Endothelial cell of umbilical vein (primary cell): ENCODE results near the gene KAZN. TPM values are rescaled to one million over a fixed set of nuclear protein-coding genes. Genes with fewer than 3 reads are reported as not detected.

Experiments
- BruUV-seq: library from RNA; stranded (reverse); fragments of 400-500 nt; replicated peaks from 2 replicates; lab custom pipeline; 2021; lab: Mats Ljungman, UMichigan
- CTCF ChIA-PET: fragments of 300-600, 350-600 bp; sonication (Branson Sonifier 250); formaldehyde crosslinking; loops from one replicate; lab custom pipeline; 2021; ENCODE audit warnings: antibody characterized with exemption, inconsistent platforms; lab: Charles Lee
- POLR2A ChIA-PET: fragments of 300-600, 350-600 bp; sonication (Branson Sonifier 250); formaldehyde crosslinking; loops from one replicate; lab custom pipeline; 2021; ENCODE audit warnings: antibody characterized with exemption, inconsistent platforms; lab: Charles Lee
- DNase-seq: peaks from one replicate; pipeline ENCODE4 v3.0.0-alpha.2; 2011; ENCODE audit warnings: low read depth, low spot score
- FAIRE-seq: peaks from 2 replicates; lab custom pipeline; 2011; peaks lifted over from hg19 to GRCh38; lab: Jason Lieb, UNC
- H2AFZ ChIP-seq: 2 replicates; pipeline ENCODE4 v1.6.0; 2012; ENCODE audit warnings: low read depth, low read length, control low read depth, inconsistent platforms
- H3K27ac ChIP-seq: 2 replicates; pipeline ENCODE4 v1.5.1; 2011; ENCODE audit warnings: low read depth, mild to moderate bottlenecking, control low read depth, low read length, moderate library complexity; ENCODE audit not compliant: insufficient read depth
- H3K27me3 ChIP-seq, 2 experiments: 2 replicates each; pipeline versions ENCODE4 v1.6.0 to v1.6.1; 2011; ENCODE audit warnings: low read length in 2 of 2, mixed read lengths in 1 of 2; ENCODE audit not compliant: control insufficient read depth in 2 of 2, insufficient read depth in 2 of 2
- H3K36me3 ChIP-seq, 2 experiments: 2 replicates in 1 of 2; 3 replicates in 1 of 2; pipeline ENCODE4 v1.5.1; 2011; ENCODE audit warnings: low read length in 2 of 2, mild to moderate bottlenecking in 1 of 2, moderate library complexity in 1 of 2; ENCODE audit not compliant: control insufficient read depth in 2 of 2, insufficient read depth in 2 of 2; ENCODE audit errors: extremely low read depth in 1 of 2
- H3K4me1 ChIP-seq: 3 replicates; pipeline ENCODE4 v1.5.1; 2011; ENCODE audit warnings: mild to moderate bottlenecking, low read length; ENCODE audit not compliant: control insufficient read depth, insufficient read depth; ENCODE audit errors: extremely low read depth
- H3K4me2 ChIP-seq: 2 replicates; pipeline ENCODE4 v1.6.1; 2011; ENCODE audit warnings: low read length, control low read depth, mixed read lengths; ENCODE audit not compliant: insufficient read depth
- H3K4me3 ChIP-seq, 3 experiments: fragments of 200-600 bp in 1 of 3; sonication (generic), shearing (Covaris generic) in 1 of 3; replicated peaks in 1 of 3; 2 replicates each; pipeline ENCODE4 v1.5.1; 2011 to 2016; ENCODE audit warnings: control low read depth in 3 of 3, low read length in 3 of 3, mild to moderate bottlenecking in 2 of 3, inconsistent platforms in 1 of 3, low read depth in 1 of 3, moderate library complexity in 1 of 3; ENCODE audit not compliant: insufficient read depth in 1 of 3
- H3K79me2 ChIP-seq: 2 replicates; pipeline ENCODE4 v1.6.0; 2012; ENCODE audit warnings: low read length, inconsistent platforms; ENCODE audit not compliant: control insufficient read depth, insufficient read depth
- H3K9ac ChIP-seq: replicated peaks from 2 replicates; pipeline ENCODE3; 2011; ENCODE audit warnings: low read length, control low read depth; ENCODE audit not compliant: insufficient read depth; ENCODE audit errors: extremely low read depth
- H3K9me1 ChIP-seq: replicated peaks from 3 replicates; pipeline ENCODE4 v1.6.0; 2011; ENCODE audit warnings: mild to moderate bottlenecking, low read length; ENCODE audit not compliant: control insufficient read depth, insufficient read depth; ENCODE audit errors: extremely low read depth
- H3K9me3 ChIP-seq: replicated peaks from 2 replicates; pipeline ENCODE4 v1.5.1; 2012; ENCODE audit warnings: low read length, inconsistent platforms; ENCODE audit not compliant: control insufficient read depth, insufficient read depth
- H4K20me1 ChIP-seq: replicated peaks from 2 replicates; pipeline ENCODE3; 2011; ENCODE audit warnings: mild to moderate bottlenecking, low read length; ENCODE audit not compliant: control insufficient read depth, insufficient read depth; ENCODE audit errors: extremely low read depth
- EZH2 ChIP-seq: IDR thresholded peaks from 2 replicates; pipeline ENCODE4 v1.6.1; 2012; ENCODE audit warnings: borderline replicate concordance, low read depth, mild to moderate bottlenecking, moderate library complexity, low read length, inconsistent platforms; ENCODE audit not compliant: severe bottlenecking
- FOS ChIP-seq: IDR thresholded peaks from 2 replicates; pipeline ENCODE4 v1.6.1; 2011; ENCODE audit warnings: mild to moderate bottlenecking, low read length, moderate library complexity, borderline replicate concordance; ENCODE audit not compliant: insufficient read depth
- GATA2 ChIP-seq: IDR thresholded peaks from 2 replicates; pipeline ENCODE4 v1.7.0; 2011; ENCODE audit warnings: low read depth, mild to moderate bottlenecking, moderate library complexity, mixed read lengths, low read length; ENCODE audit not compliant: insufficient read length, insufficient read depth
- JUN ChIP-seq: IDR thresholded peaks from 2 replicates; pipeline ENCODE4 v1.6.1; 2011; ENCODE audit warnings: borderline replicate concordance, low read depth; ENCODE audit not compliant: insufficient read length, insufficient read depth
- MYC ChIP-seq: IDR thresholded peaks from one replicate; pipeline ENCODE4 v1.6.1; 2011; ENCODE audit warnings: mild to moderate bottlenecking, low read depth, low read length
- POLR2A ChIP-seq: IDR thresholded peaks from 2 replicates; pipeline ENCODE4 v1.6.1; 2012; ENCODE audit warnings: low read depth, mild to moderate bottlenecking, control low read depth, low read length
- POLR2AphosphoS5 ChIP-seq: IDR thresholded peaks from 2 replicates; pipeline ENCODE4 v1.6.1; 2012; ENCODE audit warnings: low read depth, mild to moderate bottlenecking, control low read depth, low read length, moderate library complexity; ENCODE audit not compliant: insufficient read depth
- dilution Hi-C: fragments of 300-500 bp; cut with MboI; formaldehyde crosslinking; loops from one replicate; pipeline ENCODE4 v1.15.0; 2019; ENCODE audit warnings: low sequenced_read_pairs; ENCODE audit not compliant: extremely low pct_ligation_motif_present
- intact Hi-C: fragments of 100-400 bp; cut with micrococcal nuclease; formaldehyde crosslinking; loops from one replicate; pipeline ENCODE4 v1.10.0; 2022
- polyA plus RNA-seq, 4 experiments: library from polyadenylated mRNA; depleted of rRNA in 3 of 4; stranded (reverse) in 3 of 4; unstranded in 1 of 4; fragments of >200 nt; gene quantifications; 2 replicates each; pipeline versions ENCODE4 v1.2.1 to v1.2.3, GENCODE V29; 2011 to 2012; ENCODE audit warnings: missing spikeins in 1 of 4
- total RNA-seq: library from RNA; stranded (reverse); gene quantifications from 2 replicates; pipeline ENCODE4 v1.2.3, GENCODE V29; 2021
- TF ChIP-seq, protein P1 (sequence below), 2 donors: IDR thresholded peaks; 1 replicate in 1 of 2; 2 replicates in 1 of 2; pipeline ENCODE4 v1.5.1; 2011; ENCODE audit warnings: low read length in 2 of 2, mild to moderate bottlenecking in 2 of 2, moderate library complexity in 2 of 2, control low read depth in 1 of 2, inconsistent platforms in 1 of 2, low read depth in 1 of 2; ENCODE audit not compliant: insufficient read depth in 1 of 2; ENCODE audit errors: extremely low read depth in 1 of 2
- TF ChIP-seq, protein P2 (sequence below): IDR thresholded peaks from 2 replicates; pipeline ENCODE4 v1.6.1; 2011; ENCODE audit not compliant: insufficient read depth, insufficient read length

Gene KAZN
- total and polyA plus RNA-seq, 2 donors (not counting 3 experiments of a cell fraction or from before 2014, with no cell fraction given), result 1.6 to 5.8 TPM

- H3K27me3 ChIP-seq, result no peaks in the 10 kb centered on the region
- no peaks in the 10 kb centered on the region for H3K9me1 ChIP-seq
- no peaks in the 10 kb centered on the region for H3K9me3 ChIP-seq
- POLR2A ChIA-PET, result no interaction called here
- H3K4me3 ChIP-seq, result no peak overlapping the region
- no peak overlapping the region for H3K27ac ChIP-seq
- CTCF ChIA-PET, result interaction anchor here (0.6 to 1.8 kb wide), 22 partner anchors 8 to 1384 kb away, joined by 3 to 21 read pairs (median 4); no protein-coding TSS in a partner anchor
- FAIRE-seq, result peak; percentile 86
- intact Hi-C loops (loop anchor here (1.0 to 5.0 kb wide), 4 partner anchors 54 to 1234 kb away; no protein-coding TSS in a partner anchor), dilution Hi-C loops (no loop called here)
- TF ChIP-seq MYC, result no peak
- TF ChIP-seq, protein P1, sequence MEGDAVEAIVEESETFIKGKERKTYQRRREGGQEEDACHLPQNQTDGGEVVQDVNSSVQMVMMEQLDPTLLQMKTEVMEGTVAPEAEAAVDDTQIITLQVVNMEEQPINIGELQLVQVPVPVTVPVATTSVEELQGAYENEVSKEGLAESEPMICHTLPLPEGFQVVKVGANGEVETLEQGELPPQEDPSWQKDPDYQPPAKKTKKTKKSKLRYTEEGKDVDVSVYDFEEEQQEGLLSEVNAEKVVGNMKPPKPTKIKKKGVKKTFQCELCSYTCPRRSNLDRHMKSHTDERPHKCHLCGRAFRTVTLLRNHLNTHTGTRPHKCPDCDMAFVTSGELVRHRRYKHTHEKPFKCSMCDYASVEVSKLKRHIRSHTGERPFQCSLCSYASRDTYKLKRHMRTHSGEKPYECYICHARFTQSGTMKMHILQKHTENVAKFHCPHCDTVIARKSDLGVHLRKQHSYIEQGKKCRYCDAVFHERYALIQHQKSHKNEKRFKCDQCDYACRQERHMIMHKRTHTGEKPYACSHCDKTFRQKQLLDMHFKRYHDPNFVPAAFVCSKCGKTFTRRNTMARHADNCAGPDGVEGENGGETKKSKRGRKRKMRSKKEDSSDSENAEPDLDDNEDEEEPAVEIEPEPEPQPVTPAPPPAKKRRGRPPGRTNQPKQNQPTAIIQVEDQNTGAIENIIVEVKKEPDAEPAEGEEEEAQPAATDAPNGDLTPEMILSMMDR (IDR thresholded peaks at IDR 0.05; ENCODE audit: extremely low read depth in 1 of 2, insufficient read depth in 1 of 2, low read depth in 1 of 2, low read length in 2 of 2), result peak; percentile 79 to 92
- H3K4me1 ChIP-seq, result no peaks in the 10 kb centered on the region
- H4K20me1 ChIP-seq, result no peaks in the 10 kb centered on the region
- no peaks in the 10 kb centered on the region for H3K36me3 ChIP-seq
- H3K9ac ChIP-seq, result no peak overlapping the region
- DNase-seq, result peak; percentile 59
- H2AFZ ChIP-seq, result peak overlapping the region; percentile 4
- no peak overlapping the region for H3K4me2 ChIP-seq
- H3K79me2 ChIP-seq, result no peaks in the 10 kb centered on the region
- no TSS peak for BruUV-seq
Observed at GRCh38 chr1:15046487-15047165, 448.1 kb downstream of the KAZN start.

DNA sequence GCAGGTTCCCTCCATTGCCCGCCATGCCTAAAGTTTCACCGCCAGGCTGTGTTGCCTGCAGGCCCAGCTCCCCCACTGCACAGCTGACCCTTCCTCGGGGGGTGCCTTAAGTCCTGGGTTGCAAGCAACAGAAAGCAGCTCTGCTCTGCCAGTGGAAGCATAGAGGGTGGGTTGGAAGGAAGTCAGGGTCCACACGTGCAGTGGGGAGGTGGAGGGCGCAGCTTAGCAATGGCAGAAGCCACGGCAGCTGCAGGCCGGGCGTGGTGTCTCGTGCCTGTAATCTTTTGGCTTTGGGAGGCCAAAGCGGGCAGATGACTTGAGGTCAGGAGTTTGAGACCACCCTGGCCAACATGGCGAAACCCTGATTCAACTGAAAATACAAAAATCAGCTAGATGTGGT is 448.8 kb downstream of the KAZN start:
- dilution Hi-C loops, result no loop called here
- Histone ChIP-seq H2AFZ (no peak overlapping the region), H3K27ac (no peak overlapping the region), H3K36me3 (no peaks in the 10 kb centered on the region), H3K4me1 (no peaks in the 10 kb centered on the region), H3K9me1 (no peaks in the 10 kb centered on the region), H3K79me2 (no peaks in the 10 kb centered on the region), H3K4me2 (no peak overlapping the region), H4K20me1 (no peaks in the 10 kb centered on the region), H3K27me3 (no peaks in the 10 kb centered on the region), H3K9ac (no peak overlapping the region), H3K4me3 (no peak overlapping the region), H3K9me3 (no peaks in the 10 kb centered on the region)
- no TSS peak for BruUV-seq
- no peak for DNase-seq
- POLR2A ChIA-PET, result no interaction called here
- intact Hi-C loops, result loop anchor here (5.0 kb wide), 1 partner anchor 1235 kb away; no protein-coding TSS in a partner anchor
- TF ChIP-seq GATA2, result no peak
- no peak for TF ChIP-seq POLR2AphosphoS5
- no peak for TF ChIP-seq JUN
- TF ChIP-seq, protein P2, sequence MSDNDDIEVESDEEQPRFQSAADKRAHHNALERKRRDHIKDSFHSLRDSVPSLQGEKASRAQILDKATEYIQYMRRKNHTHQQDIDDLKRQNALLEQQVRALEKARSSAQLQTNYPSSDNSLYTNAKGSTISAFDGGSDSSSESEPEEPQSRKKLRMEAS, result no peak
- TF ChIP-seq EZH2, result no peak
- TF ChIP-seq, protein P1 (IDR thresholded peaks at IDR 0.05; ENCODE audit: extremely low read depth in 1 of 2, insufficient read depth in 1 of 2, low read depth in 1 of 2, low read length in 2 of 2), result no peak
- no peak for TF ChIP-seq MYC
- TF ChIP-seq FOS, result no peak
- no peak for TF ChIP-seq POLR2A
- FAIRE-seq, result no peak
- CTCF ChIA-PET, result interaction anchor here (0.6 to 1.8 kb wide), 22 partner anchors 8 to 1384 kb away, joined by 3 to 21 read pairs (median 4); no protein-coding TSS in a partner anchor
